Keratinocyte (primary cell): ENCODE results near the gene EYS. TPM values are rescaled to one million over a fixed set of nuclear protein-coding genes. Genes with fewer than 3 reads are reported as not detected.

ENCODE experiments used
- DNase-seq: peaks from one replicate; pipeline ENCODE4 v3.0.0-alpha.2; 2011; ENCODE audit warnings: low read depth, missing footprints, low spot score
- FAIRE-seq: peaks from 2 replicates; lab custom pipeline; 2011; peaks lifted over from hg19 to GRCh38; lab: Jason Lieb, UNC
- H2AFZ ChIP-seq: 2 replicates; pipeline ENCODE4 v1.6.0; 2012; ENCODE audit warnings: low read length, control low read depth, inconsistent platforms; ENCODE audit not compliant: control insufficient read depth
- H3K27ac ChIP-seq: 2 replicates; pipeline ENCODE4 v1.5.1; 2011; ENCODE audit warnings: low read length; ENCODE audit not compliant: control insufficient read depth, insufficient read depth
- H3K27me3 ChIP-seq: 3 replicates; pipeline ENCODE4 v1.6.0; 2011; ENCODE audit warnings: low read length; ENCODE audit not compliant: control insufficient read depth, insufficient read depth; ENCODE audit errors: extremely low read depth
- H3K36me3 ChIP-seq, 2 experiments: 2 replicates in 1 of 2; 3 replicates in 1 of 2; pipeline ENCODE4 v1.5.1; 2011; ENCODE audit warnings: low read length in 2 of 2, mild to moderate bottlenecking in 1 of 2; ENCODE audit not compliant: control insufficient read depth in 2 of 2, insufficient read depth in 2 of 2; ENCODE audit errors: extremely low read depth in 1 of 2
- H3K4me1 ChIP-seq: 3 replicates; pipeline ENCODE4 v1.5.1; 2011; ENCODE audit warnings: low read length; ENCODE audit not compliant: control insufficient read depth, insufficient read depth; ENCODE audit errors: extremely low read depth
- H3K4me2 ChIP-seq: 3 replicates; pipeline ENCODE4 v1.6.0; 2011; ENCODE audit warnings: low read depth, low read length; ENCODE audit not compliant: control insufficient read depth, insufficient read depth; ENCODE audit errors: extremely low read depth
- H3K4me3 ChIP-seq, 3 experiments: fragments of 200-600 bp in 1 of 3; sonication (generic) in 1 of 3; 2 replicates in 2 of 3; 3 replicates in 1 of 3; pipeline ENCODE4 v1.5.1; 2011 to 2016; ENCODE audit warnings: low read length in 3 of 3, mild to moderate bottlenecking in 3 of 3, control low read depth in 2 of 3, inconsistent platforms in 1 of 3, low read depth in 1 of 3, mixed read lengths in 1 of 3, mixed run types in 1 of 3, moderate library complexity in 1 of 3; ENCODE audit not compliant: control insufficient read depth in 2 of 3, insufficient read depth in 2 of 3; ENCODE audit errors: extremely low read depth in 1 of 3
- H3K79me2 ChIP-seq: 2 replicates; pipeline ENCODE4 v1.6.0; 2012; ENCODE audit warnings: low read length; ENCODE audit not compliant: control insufficient read depth, insufficient read depth
- H3K9ac ChIP-seq: 3 replicates; pipeline ENCODE4 v1.6.0; 2011; ENCODE audit warnings: low read length; ENCODE audit not compliant: control insufficient read depth, insufficient read depth; ENCODE audit errors: extremely low read depth
- H3K9me1 ChIP-seq: 3 replicates; pipeline ENCODE4 v1.6.0; 2011; ENCODE audit warnings: low read length; ENCODE audit not compliant: control insufficient read depth, insufficient read depth; ENCODE audit errors: extremely low read depth
- H3K9me3 ChIP-seq: 2 replicates; pipeline ENCODE4 v1.5.1; 2012; ENCODE audit warnings: low read depth, low read length; ENCODE audit not compliant: control insufficient read depth
- H4K20me1 ChIP-seq: 3 replicates; pipeline ENCODE4 v1.6.0; 2011; ENCODE audit warnings: low read length; ENCODE audit not compliant: control insufficient read depth, insufficient read depth; ENCODE audit errors: extremely low read depth
- EZH2 ChIP-seq: IDR thresholded peaks from one replicate; pipeline ENCODE4 v1.6.1; 2012; ENCODE audit warnings: inconsistent platforms, mild to moderate bottlenecking, low read length, moderate library complexity
- dilution Hi-C: fragments of 300-500 bp; cut with MboI; formaldehyde crosslinking; loops from one replicate; pipeline ENCODE4 v1.7.0; 2020; ENCODE audit warnings: low sequenced_read_pairs; ENCODE audit not compliant: extremely low pct_ligation_motif_present
- polyA plus RNA-seq, 5 experiments: library from polyadenylated mRNA; depleted of rRNA in 3 of 5; stranded (reverse) in 3 of 5; stranded (forward) in 1 of 5; unstranded in 1 of 5; fragments of >200 nt; gene quantifications; 1 replicate in 1 of 5; 2 replicates in 3 of 5; 3 replicates in 1 of 5; pipeline versions ENCODE4 v1.2.1 to v1.2.3, GENCODE V29; 2011 to 2012; ENCODE audit warnings: missing spikeins in 2 of 5, low read depth in 1 of 5, low replicate concordance in 1 of 5
- TF ChIP-seq, protein P1 (sequence below), 3 experiments: IDR thresholded peaks in 1 of 3; conservative IDR thresholded peaks in 1 of 3; optimal IDR thresholded peaks in 1 of 3; 2 replicates in 2 of 3; 3 replicates in 1 of 3; pipeline versions ENCODE3 to v1.5.1; 2011; ENCODE audit warnings: low read length in 3 of 3, mild to moderate bottlenecking in 3 of 3, moderate library complexity in 2 of 3, control low read depth in 1 of 3, inconsistent platforms in 1 of 3; ENCODE audit not compliant: insufficient read depth in 2 of 3; ENCODE audit errors: extremely low read depth in 1 of 3

Gene EYS
- polyA plus RNA-seq, 1 donor (not counting 4 experiments of a cell fraction or from before 2014, with no cell fraction given): 0.34 TPM

DNA sequence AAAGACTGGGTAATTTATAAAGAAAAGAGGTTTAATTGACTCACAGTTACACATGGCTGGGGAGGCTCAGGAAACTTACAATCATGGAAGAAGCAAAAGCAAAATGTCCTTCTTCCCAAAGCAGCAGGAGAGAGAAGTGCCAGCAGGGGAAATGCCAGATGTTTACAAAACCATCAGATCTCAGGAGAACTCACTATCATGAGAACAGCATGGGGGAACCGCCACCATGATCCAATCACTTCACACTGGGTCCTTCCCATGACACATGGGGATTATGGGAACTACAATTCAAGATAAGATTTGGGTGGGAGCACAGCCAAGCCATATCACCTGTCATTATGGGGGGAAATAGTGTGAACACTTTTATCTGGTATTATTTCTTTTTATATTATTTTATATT lies 557.2 kb downstream of the EYS start:
- TF ChIP-seq EZH2: no peak
- TF ChIP-seq, protein P1, sequence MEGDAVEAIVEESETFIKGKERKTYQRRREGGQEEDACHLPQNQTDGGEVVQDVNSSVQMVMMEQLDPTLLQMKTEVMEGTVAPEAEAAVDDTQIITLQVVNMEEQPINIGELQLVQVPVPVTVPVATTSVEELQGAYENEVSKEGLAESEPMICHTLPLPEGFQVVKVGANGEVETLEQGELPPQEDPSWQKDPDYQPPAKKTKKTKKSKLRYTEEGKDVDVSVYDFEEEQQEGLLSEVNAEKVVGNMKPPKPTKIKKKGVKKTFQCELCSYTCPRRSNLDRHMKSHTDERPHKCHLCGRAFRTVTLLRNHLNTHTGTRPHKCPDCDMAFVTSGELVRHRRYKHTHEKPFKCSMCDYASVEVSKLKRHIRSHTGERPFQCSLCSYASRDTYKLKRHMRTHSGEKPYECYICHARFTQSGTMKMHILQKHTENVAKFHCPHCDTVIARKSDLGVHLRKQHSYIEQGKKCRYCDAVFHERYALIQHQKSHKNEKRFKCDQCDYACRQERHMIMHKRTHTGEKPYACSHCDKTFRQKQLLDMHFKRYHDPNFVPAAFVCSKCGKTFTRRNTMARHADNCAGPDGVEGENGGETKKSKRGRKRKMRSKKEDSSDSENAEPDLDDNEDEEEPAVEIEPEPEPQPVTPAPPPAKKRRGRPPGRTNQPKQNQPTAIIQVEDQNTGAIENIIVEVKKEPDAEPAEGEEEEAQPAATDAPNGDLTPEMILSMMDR (optimal IDR thresholded peaks at IDR 0.05 in 1 of 3, IDR thresholded peaks at IDR 0.05 in 1 of 3, conservative IDR thresholded peaks at IDR 0.05 in 1 of 3; ENCODE audit: extremely low read depth in 1 of 3, insufficient read depth in 2 of 3, low read length in 3 of 3): no peak
- dilution Hi-C loops: no loop called here

DNA sequence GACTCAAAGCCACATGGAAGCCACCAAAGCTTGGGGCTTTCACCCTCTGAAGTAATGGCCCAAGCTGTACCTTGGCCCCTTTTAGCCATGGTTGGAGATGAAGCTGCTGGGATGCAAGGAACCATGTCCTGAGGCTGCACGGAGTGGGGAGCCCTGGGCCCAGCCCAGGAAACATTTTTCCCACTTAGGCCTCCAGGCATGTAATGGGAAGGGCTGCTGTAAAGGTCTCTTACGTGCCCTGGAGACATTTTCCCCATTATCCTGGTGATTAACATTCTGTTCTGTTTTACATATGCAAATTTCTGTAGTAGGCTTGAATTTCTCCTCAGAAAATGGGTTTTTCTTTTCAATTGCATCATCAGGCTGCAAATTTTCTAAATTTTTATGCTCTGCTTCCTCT lies 558.2 kb downstream of the EYS start:
- TF ChIP-seq, protein P1 (optimal IDR thresholded peaks at IDR 0.05 in 1 of 3, IDR thresholded peaks at IDR 0.05 in 1 of 3, conservative IDR thresholded peaks at IDR 0.05 in 1 of 3; ENCODE audit: extremely low read depth in 1 of 3, insufficient read depth in 2 of 3, low read length in 3 of 3): no peak
- TF ChIP-seq EZH2: no peak
- DNase-seq (no peak), FAIRE-seq (no peak)
- H3K4me2 ChIP-seq: no peak overlapping the region
- no peaks in the 10 kb centered on the region for H3K27me3 ChIP-seq
- no peaks in the 10 kb centered on the region for H3K9me3 ChIP-seq
- no peaks in the 10 kb centered on the region for H3K79me2 ChIP-seq
- H3K9ac ChIP-seq: no peak overlapping the region
- no peaks in the 10 kb centered on the region for H4K20me1 ChIP-seq
- no peaks in the 10 kb centered on the region for H3K4me1 ChIP-seq
- no peaks in the 10 kb centered on the region for H3K9me1 ChIP-seq
- H2AFZ ChIP-seq: no peak overlapping the region
- no peak overlapping the region for H3K27ac ChIP-seq
- dilution Hi-C loops: no loop called here
- no peak overlapping the region for H3K4me3 ChIP-seq
- H3K36me3 ChIP-seq: no peaks in the 10 kb centered on the region

More for the DNA sequence above, 557.2 kb downstream of the EYS start:
- Histone ChIP-seq H3K9me1 (no peaks in the 10 kb centered on the region), H3K79me2 (no peaks in the 10 kb centered on the region), H3K4me1 (no peaks in the 10 kb centered on the region), H4K20me1 (no peaks in the 10 kb centered on the region), H3K27ac (no peak overlapping the region), H3K36me3 (no peaks in the 10 kb centered on the region), H3K9ac (no peak overlapping the region), H3K4me2 (no peak overlapping the region), H3K4me3 (no peak overlapping the region), H2AFZ (no peak overlapping the region), H3K27me3 (no peaks in the 10 kb centered on the region), H3K9me3 (no peaks in the 10 kb centered on the region)
- FAIRE-seq (no peak), DNase-seq (no peak)
